Endothelial cell of umbilical vein (primary cell): ENCODE measurements around the gene TREML2. TPM values are rescaled to one million over a fixed set of nuclear protein-coding genes. Genes with fewer than 3 reads are reported as not detected.

ENCODE experiments used
- BruUV-seq: library from RNA; stranded (reverse); fragments of 400-500 nt; replicated peaks from 2 replicates; lab custom pipeline; 2021; lab: Mats Ljungman, UMichigan
- CTCF ChIA-PET: fragments of 300-600, 350-600 bp; sonication (Branson Sonifier 250); formaldehyde crosslinking; loops from one replicate; lab custom pipeline; 2021; ENCODE audit warnings: antibody characterized with exemption, inconsistent platforms; lab: Charles Lee
- POLR2A ChIA-PET: fragments of 300-600, 350-600 bp; sonication (Branson Sonifier 250); formaldehyde crosslinking; loops from one replicate; lab custom pipeline; 2021; ENCODE audit warnings: antibody characterized with exemption, inconsistent platforms; lab: Charles Lee
- DNase-seq: peaks from one replicate; pipeline ENCODE4 v3.0.0-alpha.2; 2011; ENCODE audit warnings: low read depth, low spot score
- FAIRE-seq: peaks from 2 replicates; lab custom pipeline; 2011; peaks lifted over from hg19 to GRCh38; lab: Jason Lieb, UNC
- H2AFZ ChIP-seq: 2 replicates; pipeline ENCODE4 v1.6.0; 2012; ENCODE audit warnings: low read depth, low read length, control low read depth, inconsistent platforms
- H3K27ac ChIP-seq: 2 replicates; pipeline ENCODE4 v1.5.1; 2011; ENCODE audit warnings: low read depth, mild to moderate bottlenecking, control low read depth, low read length, moderate library complexity; ENCODE audit not compliant: insufficient read depth
- H3K27me3 ChIP-seq, 2 experiments: 2 replicates each; pipeline versions ENCODE4 v1.6.0 to v1.6.1; 2011; ENCODE audit warnings: low read length in 2 of 2, mixed read lengths in 1 of 2; ENCODE audit not compliant: control insufficient read depth in 2 of 2, insufficient read depth in 2 of 2
- H3K36me3 ChIP-seq, 2 experiments: 2 replicates in 1 of 2; 3 replicates in 1 of 2; pipeline ENCODE4 v1.5.1; 2011; ENCODE audit warnings: low read length in 2 of 2, mild to moderate bottlenecking in 1 of 2, moderate library complexity in 1 of 2; ENCODE audit not compliant: control insufficient read depth in 2 of 2, insufficient read depth in 2 of 2; ENCODE audit errors: extremely low read depth in 1 of 2
- H3K4me1 ChIP-seq: 3 replicates; pipeline ENCODE4 v1.5.1; 2011; ENCODE audit warnings: mild to moderate bottlenecking, low read length; ENCODE audit not compliant: control insufficient read depth, insufficient read depth; ENCODE audit errors: extremely low read depth
- H3K4me2 ChIP-seq: 2 replicates; pipeline ENCODE4 v1.6.1; 2011; ENCODE audit warnings: low read length, control low read depth, mixed read lengths; ENCODE audit not compliant: insufficient read depth
- H3K4me3 ChIP-seq, 3 experiments: fragments of 200-600 bp in 1 of 3; sonication (generic), shearing (Covaris generic) in 1 of 3; replicated peaks in 1 of 3; 2 replicates each; pipeline ENCODE4 v1.5.1; 2011 to 2016; ENCODE audit warnings: control low read depth in 3 of 3, low read length in 3 of 3, mild to moderate bottlenecking in 2 of 3, inconsistent platforms in 1 of 3, low read depth in 1 of 3, moderate library complexity in 1 of 3; ENCODE audit not compliant: insufficient read depth in 1 of 3
- H3K79me2 ChIP-seq: 2 replicates; pipeline ENCODE4 v1.6.0; 2012; ENCODE audit warnings: low read length, inconsistent platforms; ENCODE audit not compliant: control insufficient read depth, insufficient read depth
- H3K9ac ChIP-seq: replicated peaks from 2 replicates; pipeline ENCODE3; 2011; ENCODE audit warnings: low read length, control low read depth; ENCODE audit not compliant: insufficient read depth; ENCODE audit errors: extremely low read depth
- H3K9me1 ChIP-seq: replicated peaks from 3 replicates; pipeline ENCODE4 v1.6.0; 2011; ENCODE audit warnings: mild to moderate bottlenecking, low read length; ENCODE audit not compliant: control insufficient read depth, insufficient read depth; ENCODE audit errors: extremely low read depth
- H3K9me3 ChIP-seq: replicated peaks from 2 replicates; pipeline ENCODE4 v1.5.1; 2012; ENCODE audit warnings: low read length, inconsistent platforms; ENCODE audit not compliant: control insufficient read depth, insufficient read depth
- H4K20me1 ChIP-seq: replicated peaks from 2 replicates; pipeline ENCODE3; 2011; ENCODE audit warnings: mild to moderate bottlenecking, low read length; ENCODE audit not compliant: control insufficient read depth, insufficient read depth; ENCODE audit errors: extremely low read depth
- CTCF ChIP-seq, 2 donors: IDR thresholded peaks; 1 replicate in 1 of 2; 2 replicates in 1 of 2; pipeline ENCODE4 v1.5.1; 2011; ENCODE audit warnings: low read length in 2 of 2, mild to moderate bottlenecking in 2 of 2, moderate library complexity in 2 of 2, control low read depth in 1 of 2, inconsistent platforms in 1 of 2, low read depth in 1 of 2; ENCODE audit not compliant: insufficient read depth in 1 of 2; ENCODE audit errors: extremely low read depth in 1 of 2
- EZH2 ChIP-seq: IDR thresholded peaks from 2 replicates; pipeline ENCODE4 v1.6.1; 2012; ENCODE audit warnings: borderline replicate concordance, low read depth, mild to moderate bottlenecking, moderate library complexity, low read length, inconsistent platforms; ENCODE audit not compliant: severe bottlenecking
- FOS ChIP-seq: IDR thresholded peaks from 2 replicates; pipeline ENCODE4 v1.6.1; 2011; ENCODE audit warnings: mild to moderate bottlenecking, low read length, moderate library complexity, borderline replicate concordance; ENCODE audit not compliant: insufficient read depth
- GATA2 ChIP-seq: IDR thresholded peaks from 2 replicates; pipeline ENCODE4 v1.7.0; 2011; ENCODE audit warnings: low read depth, mild to moderate bottlenecking, moderate library complexity, mixed read lengths, low read length; ENCODE audit not compliant: insufficient read length, insufficient read depth
- JUN ChIP-seq: IDR thresholded peaks from 2 replicates; pipeline ENCODE4 v1.6.1; 2011; ENCODE audit warnings: borderline replicate concordance, low read depth; ENCODE audit not compliant: insufficient read length, insufficient read depth
- MAX ChIP-seq: IDR thresholded peaks from 2 replicates; pipeline ENCODE4 v1.6.1; 2011; ENCODE audit not compliant: insufficient read depth, insufficient read length
- MYC ChIP-seq: IDR thresholded peaks from one replicate; pipeline ENCODE4 v1.6.1; 2011; ENCODE audit warnings: mild to moderate bottlenecking, low read depth, low read length
- POLR2A ChIP-seq: IDR thresholded peaks from 2 replicates; pipeline ENCODE4 v1.6.1; 2012; ENCODE audit warnings: low read depth, mild to moderate bottlenecking, control low read depth, low read length
- POLR2AphosphoS5 ChIP-seq: IDR thresholded peaks from 2 replicates; pipeline ENCODE4 v1.6.1; 2012; ENCODE audit warnings: low read depth, mild to moderate bottlenecking, control low read depth, low read length, moderate library complexity; ENCODE audit not compliant: insufficient read depth
- dilution Hi-C: fragments of 300-500 bp; cut with MboI; formaldehyde crosslinking; loops from one replicate; pipeline ENCODE4 v1.15.0; 2019; ENCODE audit warnings: low sequenced_read_pairs; ENCODE audit not compliant: extremely low pct_ligation_motif_present
- intact Hi-C: fragments of 100-400 bp; cut with micrococcal nuclease; formaldehyde crosslinking; loops from one replicate; pipeline ENCODE4 v1.10.0; 2022
- polyA plus RNA-seq, 4 experiments: library from polyadenylated mRNA; depleted of rRNA in 3 of 4; stranded (reverse) in 3 of 4; unstranded in 1 of 4; fragments of >200 nt; gene quantifications; 2 replicates each; pipeline versions ENCODE4 v1.2.1 to v1.2.3, GENCODE V29; 2011 to 2012; ENCODE audit warnings: missing spikeins in 1 of 4
- total RNA-seq: library from RNA; stranded (reverse); gene quantifications from 2 replicates; pipeline ENCODE4 v1.2.3, GENCODE V29; 2021

The TREML2 gene
- total and polyA plus RNA-seq, 2 donors (not counting 3 experiments of a cell fraction or from before 2014, with no cell fraction given), result not detected

GRCh38 chr6:41164551-41165120 lies 36.3 kb downstream of the TREML2 start:
- dilution Hi-C loops (no loop called here), intact Hi-C loops (no loop called here)
- ChIA-PET POLR2A (no interaction called here), CTCF (interaction anchor here (1.6 kb wide), 1 partner anchor 18 kb away, joined by 6 read pairs; no protein-coding TSS in a partner anchor)
- no TSS peak for BruUV-seq
- no peak overlapping the region for H3K4me3 ChIP-seq
- DNase-seq (no peak), FAIRE-seq (no peak)
- H3K79me2 ChIP-seq, result no peaks in the 10 kb centered on the region
- H4K20me1 ChIP-seq, result no peaks in the 10 kb centered on the region
- H3K27ac ChIP-seq, result no peak overlapping the region
- H3K4me1 ChIP-seq, result no peaks in the 10 kb centered on the region
- no peak overlapping the region for H3K9ac ChIP-seq
- H2AFZ ChIP-seq, result no peak overlapping the region
- no peaks in the 10 kb centered on the region for H3K9me3 ChIP-seq
- TF ChIP-seq MYC (no peak), MAX (no peak), FOS (no peak), JUN (no peak), EZH2 (no peak), POLR2A (no peak), CTCF (IDR thresholded peaks at IDR 0.05; ENCODE audit: extremely low read depth in 1 of 2, insufficient read depth in 1 of 2, low read depth in 1 of 2, low read length in 2 of 2) (no peak), GATA2 (no peak), POLR2AphosphoS5 (no peak)
- no peaks in the 10 kb centered on the region for H3K27me3 ChIP-seq
- H3K36me3 ChIP-seq, result no peaks in the 10 kb centered on the region
- no peak overlapping the region for H3K4me2 ChIP-seq
- no peaks in the 10 kb centered on the region for H3K9me1 ChIP-seq
